ENCODE data around the gene FAM131B.

DNA sequence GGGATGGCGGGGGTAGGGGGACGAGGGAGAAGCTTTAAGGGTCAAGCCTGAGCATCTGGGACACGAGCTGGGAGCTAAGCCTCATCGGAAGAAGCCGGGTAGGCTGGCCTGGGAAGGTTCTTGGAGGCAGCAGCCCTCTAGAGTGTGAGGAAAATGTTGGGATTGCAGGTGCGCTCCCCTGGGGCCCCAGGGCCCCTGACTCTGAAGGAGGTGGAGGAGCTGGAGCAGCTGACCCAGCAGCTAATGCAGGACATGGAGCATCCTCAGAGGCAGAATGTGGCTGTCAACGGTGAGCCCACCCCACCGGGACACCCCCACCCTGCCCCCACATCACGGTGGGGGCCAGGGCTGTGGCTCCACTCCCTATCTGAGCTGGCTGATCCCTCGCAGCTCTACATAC lies 25.5 kb upstream of the FAM131B start:
- TF ChIP-seq, protein P1, sequence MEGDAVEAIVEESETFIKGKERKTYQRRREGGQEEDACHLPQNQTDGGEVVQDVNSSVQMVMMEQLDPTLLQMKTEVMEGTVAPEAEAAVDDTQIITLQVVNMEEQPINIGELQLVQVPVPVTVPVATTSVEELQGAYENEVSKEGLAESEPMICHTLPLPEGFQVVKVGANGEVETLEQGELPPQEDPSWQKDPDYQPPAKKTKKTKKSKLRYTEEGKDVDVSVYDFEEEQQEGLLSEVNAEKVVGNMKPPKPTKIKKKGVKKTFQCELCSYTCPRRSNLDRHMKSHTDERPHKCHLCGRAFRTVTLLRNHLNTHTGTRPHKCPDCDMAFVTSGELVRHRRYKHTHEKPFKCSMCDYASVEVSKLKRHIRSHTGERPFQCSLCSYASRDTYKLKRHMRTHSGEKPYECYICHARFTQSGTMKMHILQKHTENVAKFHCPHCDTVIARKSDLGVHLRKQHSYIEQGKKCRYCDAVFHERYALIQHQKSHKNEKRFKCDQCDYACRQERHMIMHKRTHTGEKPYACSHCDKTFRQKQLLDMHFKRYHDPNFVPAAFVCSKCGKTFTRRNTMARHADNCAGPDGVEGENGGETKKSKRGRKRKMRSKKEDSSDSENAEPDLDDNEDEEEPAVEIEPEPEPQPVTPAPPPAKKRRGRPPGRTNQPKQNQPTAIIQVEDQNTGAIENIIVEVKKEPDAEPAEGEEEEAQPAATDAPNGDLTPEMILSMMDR (conservative IDR thresholded peaks at IDR 0.05 in 1 of 2, IDR thresholded peaks at IDR 0.05 in 1 of 2; ENCODE audit: extremely low read depth in 1 of 2, insufficient read depth in 1 of 2, low read depth in 1 of 2, low read length in 2 of 2), result no peak
- no peak for TF ChIP-seq EZH2 (IDR thresholded peaks at IDR 0.05; ENCODE audit: borderline replicate concordance, low read length)

Data from mammary epithelial cell (primary cell).